Upper lobe of left lung (tissue), 4 donors: Measurements from ENCODE around the gene CD7.

Source experiments
- CTCF ChIP-seq, 6 experiments: fragments of 450-650 bp in 4 of 6; fragments of 200-600 bp in 2 of 6; sonication (generic) in 2 of 6; IDR thresholded peaks; one replicate each; pipeline ENCODE4 v1.5.1; 2016 to 2019; ENCODE audit warnings: antibody characterized with exemption in 6 of 6
- POLR2AphosphoS5 ChIP-seq, 2 donors: sonication (generic); formaldehyde crosslinking; IDR thresholded peaks; one replicate each; pipeline ENCODE4 v1.5.1; 2017; ENCODE audit warnings: antibody characterized with exemption in 2 of 2

- TF ChIP-seq POLR2AphosphoS5 (IDR thresholded peaks at IDR 0.05), result peak; percentile 96 to 97
- TF ChIP-seq CTCF (IDR thresholded peaks at IDR 0.05), result peak in 1 of 6 experiments; percentile 14
Observed at GRCh38 chr17:82297280-82297713, 20.1 kb downstream of the CD7 start.
